Spinal cord (tissue), 10 donors: Measurements from ENCODE around the gene SDK2. TPM values are rescaled to one million over a fixed set of nuclear protein-coding genes. Genes with fewer than 3 reads are reported as not detected.

Experiments used
- DNase-seq, 6 donors: peaks; one replicate each; pipeline versions ENCODE4 v3.0.0 to v3.0.0-alpha.2; 2013 to 2015; ENCODE audit warnings: low spot score in 6 of 6, low read depth in 4 of 6
- H3K27ac ChIP-seq: one replicate; pipeline ENCODE4 v1.5.1; 2013; ENCODE audit warnings: low read depth, low read length, control low read depth
- H3K27me3 ChIP-seq: one replicate; pipeline ENCODE4 v1.6.1; 2013; ENCODE audit warnings: low read length; ENCODE audit not compliant: control insufficient read depth, insufficient read depth
- H3K36me3 ChIP-seq: one replicate; pipeline ENCODE4 v1.6.1; 2013; ENCODE audit warnings: low read length; ENCODE audit not compliant: control insufficient read depth, insufficient read depth
- H3K4me1 ChIP-seq: one replicate; pipeline ENCODE4 v1.6.1; 2013; ENCODE audit warnings: low read length; ENCODE audit not compliant: control insufficient read depth, insufficient read depth
- H3K4me3 ChIP-seq: one replicate; pipeline ENCODE4 v1.5.1; 2013; ENCODE audit warnings: low read depth, low read length, control low read depth
- H3K9me3 ChIP-seq: one replicate; pipeline ENCODE4 v1.6.1; 2013; ENCODE audit warnings: low read length; ENCODE audit not compliant: control insufficient read depth, insufficient read depth
- WGBS: methylation state at CpG from one replicate; pipeline ENCODE4 v1.1.5; 2013; ENCODE audit warnings: missing lambda C conversion rate; ENCODE audit not compliant: insufficient coverage; 5-methylcytosine and 5-hydroxymethylcytosine counted together
- polyA plus RNA-seq, 2 donors: library from polyadenylated mRNA; unstranded; fragments of 120-200 nt; gene quantifications; one replicate each; pipeline ENCODE4 v1.2.1, GENCODE V29; 2013; ENCODE audit not compliant: insufficient read length in 2 of 2
- total RNA-seq, 2 donors: library from RNA; depleted of rRNA in 1 of 2; stranded (reverse); fragments of 120-200 nt in 1 of 2; fragments of >200 nt in 1 of 2; gene quantifications; one replicate each; pipeline versions ENCODE4 v1.2.3 to v1.2.4, GENCODE V29; 2013 to 2014
- donor health status: healthy.

Gene SDK2
- total and polyA plus RNA-seq, 4 donors: 10.9 to 14.4 (median 12.7) TPM

GRCh38 chr17:73323409-73324159 is 320.7 kb downstream of the SDK2 start:
- Histone ChIP-seq H3K36me3 (no peaks in the 10 kb centered on the region), H3K4me3 (no peak overlapping the region), H3K9me3 (no peaks in the 10 kb centered on the region), H3K27ac (no peak overlapping the region), H3K4me1 (peaks cover 12% of the 10 kb centered on the region), H3K27me3 (no peaks in the 10 kb centered on the region)
- 78% methylated on average over 1 of the region's 5 CpGs for WGBS
- peak in 1 of 6 donors; percentile 54 for DNase-seq

- 33% methylated on average over 1 of the region's 6 CpGs for WGBS
- DNase-seq: no peak
- Histone ChIP-seq H3K36me3 (no peaks in the 10 kb centered on the region), H3K27me3 (no peaks in the 10 kb centered on the region), H3K9me3 (no peaks in the 10 kb centered on the region), H3K4me1 (peaks cover 22% of the 10 kb centered on the region), H3K4me3 (no peak overlapping the region), H3K27ac (no peak overlapping the region)
These were observed 323.5 kb downstream of the SDK2 start for GRCh38 chr17:73320601-73321264.

DNA sequence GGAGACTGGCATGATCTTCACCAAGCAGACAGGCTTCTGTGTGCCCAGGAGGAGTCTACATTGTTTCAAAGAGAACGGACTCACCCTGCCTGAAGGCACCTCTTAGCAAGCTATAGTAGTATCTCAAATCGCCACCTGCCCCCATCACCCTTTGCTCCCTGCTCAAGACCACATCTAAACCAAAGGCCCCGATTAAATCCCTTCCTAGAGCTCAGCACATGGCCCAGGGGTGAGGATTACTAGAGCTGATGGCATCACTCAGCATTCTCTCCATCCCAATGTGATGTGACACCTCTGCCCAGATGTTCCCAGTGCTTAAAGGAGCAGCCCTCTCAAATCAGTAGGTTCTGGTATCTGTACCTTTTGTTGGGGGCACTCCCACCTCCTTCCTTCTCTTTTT is 324.5 kb downstream of the SDK2 start:
- no peak overlapping the region for H3K4me3 ChIP-seq
- 90% methylated on average over 2 of the region's 3 CpGs for WGBS
- no peaks in the 10 kb centered on the region for H3K27me3 ChIP-seq
- H3K36me3 ChIP-seq: no peaks in the 10 kb centered on the region
- H3K4me1 ChIP-seq: peaks cover 22% of the 10 kb centered on the region
- H3K9me3 ChIP-seq: no peaks in the 10 kb centered on the region
- H3K27ac ChIP-seq: no peak overlapping the region
- DNase-seq: no peak

- Histone ChIP-seq H3K36me3 (no peaks in the 10 kb centered on the region), H3K9me3 (no peaks in the 10 kb centered on the region), H3K27ac (no peak overlapping the region), H3K27me3 (no peaks in the 10 kb centered on the region), H3K4me1 (peaks cover 19% of the 10 kb centered on the region), H3K4me3 (no peak overlapping the region)
- 33% methylated on average over 3 of the region's 5 CpGs for WGBS
- DNase-seq: no peak
These were observed 325.4 kb downstream of the SDK2 start for GRCh38 chr17:73318836-73319235.

GRCh38 chr17:73318427-73318813 is 325.8 kb downstream of the SDK2 start:
- no peaks in the 10 kb centered on the region for H3K9me3 ChIP-seq
- H3K27me3 ChIP-seq: no peaks in the 10 kb centered on the region
- DNase-seq: no peak
- no peaks in the 10 kb centered on the region for H3K36me3 ChIP-seq
- H3K4me3 ChIP-seq: no peak overlapping the region
- H3K4me1 ChIP-seq: peaks cover 15% of the 10 kb centered on the region
- 100% methylated on average over 6 of the region's 8 CpGs for whole genome bisulfite sequencing
- no peak overlapping the region for H3K27ac ChIP-seq

DNA sequence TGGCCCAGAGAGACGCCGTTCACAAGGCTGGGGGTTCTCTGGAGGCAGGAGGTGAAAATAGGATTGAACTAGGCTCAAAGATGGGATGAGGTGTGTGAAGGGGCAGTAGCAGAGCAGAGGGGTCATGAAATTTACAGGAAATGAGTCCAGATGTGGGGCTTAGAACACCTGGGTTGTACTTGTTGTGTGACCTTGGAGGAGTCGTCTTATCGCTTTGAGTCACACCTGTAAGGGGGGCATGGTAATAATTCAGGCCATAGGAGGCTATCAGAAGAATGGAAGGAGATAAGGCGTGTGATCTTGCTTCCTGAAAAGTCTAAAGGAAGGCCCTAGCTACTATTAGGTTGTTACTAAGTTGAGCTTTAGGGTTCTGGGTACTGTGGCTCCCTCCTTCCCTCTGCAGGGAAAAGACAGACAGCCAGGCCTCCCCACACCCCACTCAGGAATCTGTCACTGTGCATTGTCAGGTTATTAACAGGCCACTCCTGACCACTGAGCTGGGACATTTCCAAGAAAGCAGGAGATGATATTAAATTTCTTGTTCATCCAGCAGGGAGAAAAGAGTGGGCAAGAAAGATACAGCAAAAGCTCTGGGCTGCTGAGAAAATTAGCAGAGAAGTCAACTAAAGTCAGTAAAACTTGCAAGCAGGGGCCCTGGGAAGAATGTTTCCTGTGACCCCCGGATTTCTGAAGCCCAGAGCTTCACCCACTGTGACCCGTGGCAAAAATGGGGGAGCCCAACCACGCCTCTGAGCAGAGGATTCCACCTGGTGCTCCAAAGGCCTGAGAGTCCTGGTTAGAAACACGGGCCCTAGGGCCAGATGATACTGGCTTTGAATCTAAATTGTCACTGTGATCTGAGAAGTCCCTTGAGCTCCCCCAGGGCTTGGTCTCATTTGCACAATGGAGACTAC is 326.5 kb downstream of the SDK2 start:
- no peaks in the 10 kb centered on the region for H3K27me3 ChIP-seq
- no peaks in the 10 kb centered on the region for H3K9me3 ChIP-seq
- H3K4me1 ChIP-seq: peaks cover 16% of the 10 kb centered on the region
- no peak overlapping the region for H3K27ac ChIP-seq
- no peaks in the 10 kb centered on the region for H3K36me3 ChIP-seq
- 86% methylated on average over 9 of the region's 9 CpGs for WGBS
- no peak overlapping the region for H3K4me3 ChIP-seq
- DNase-seq: no peak

DNA sequence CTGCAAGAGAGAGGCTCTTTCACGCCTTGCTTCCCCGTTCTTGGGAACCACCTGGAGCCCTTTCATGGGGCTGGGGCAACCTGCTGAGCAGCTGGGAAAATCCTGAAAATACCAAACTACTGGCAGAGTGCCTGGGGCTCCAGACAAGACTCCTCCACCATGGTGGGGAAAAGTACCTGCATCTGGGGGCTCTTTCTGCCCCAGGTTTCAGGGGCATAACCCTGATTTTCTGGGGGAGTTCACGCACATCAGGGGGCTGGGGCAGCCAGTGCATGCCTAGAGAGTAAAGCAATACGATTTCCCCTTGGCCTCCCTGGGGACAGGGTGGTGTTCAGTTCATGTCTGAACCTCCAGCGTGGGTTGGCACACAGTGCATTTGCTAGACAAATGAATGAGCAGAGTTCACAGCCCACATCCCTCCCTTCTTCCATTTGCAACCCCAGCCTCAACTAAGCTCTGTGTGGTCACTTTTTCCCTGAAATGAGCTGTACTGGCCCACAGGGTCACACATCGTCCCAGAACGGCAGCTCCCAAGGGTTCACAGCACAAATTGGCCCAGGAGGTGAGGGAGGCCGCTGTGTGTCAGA is 327.2 kb downstream of the SDK2 start:
- Histone ChIP-seq H3K36me3 (no peaks in the 10 kb centered on the region), H3K27ac (no peak overlapping the region), H3K27me3 (no peaks in the 10 kb centered on the region), H3K9me3 (no peaks in the 10 kb centered on the region), H3K4me3 (no peak overlapping the region), H3K4me1 (peaks cover 24% of the 10 kb centered on the region)
- 64% methylated on average over 6 of the region's 8 CpGs for WGBS
- DNase-seq: no peak

DNA sequence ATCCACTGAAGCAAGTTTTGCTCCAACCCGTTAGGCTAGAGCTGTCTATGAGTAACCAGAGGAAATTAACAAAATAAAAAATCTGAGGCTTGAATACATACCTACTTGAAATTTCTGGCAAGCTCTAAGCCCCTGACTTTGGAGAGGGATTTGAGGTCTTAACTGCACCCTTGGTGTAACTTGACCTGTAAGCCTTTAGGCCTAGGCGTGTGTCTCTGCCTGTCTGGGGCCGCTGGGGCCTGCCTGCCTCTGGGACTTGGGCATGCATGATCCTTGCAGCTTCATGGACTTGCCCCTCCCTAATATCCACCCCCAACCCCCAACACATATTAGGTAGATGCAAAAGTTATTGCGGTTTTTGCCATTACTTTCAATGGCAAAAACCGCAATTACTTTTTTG is 328.8 kb downstream of the SDK2 start:
- Histone ChIP-seq H3K4me3 (no peak overlapping the region), H3K27me3 (no peaks in the 10 kb centered on the region), H3K4me1 (peaks cover 21% of the 10 kb centered on the region), H3K27ac (no peak overlapping the region), H3K9me3 (no peaks in the 10 kb centered on the region), H3K36me3 (peaks cover 4% of the 10 kb centered on the region)
- no peak for DNase-seq
- WGBS: 100% methylated on average over 1 of the region's 5 CpGs

- no peaks in the 10 kb centered on the region for H3K27me3 ChIP-seq
- H3K36me3 ChIP-seq: peaks cover 4% of the 10 kb centered on the region
- H3K9me3 ChIP-seq: no peaks in the 10 kb centered on the region
- no peak overlapping the region for H3K27ac ChIP-seq
- no peak for DNase-seq
- no peak overlapping the region for H3K4me3 ChIP-seq
- WGBS: 47% methylated on average over 4 of the region's 8 CpGs
- peaks cover 40% of the 10 kb centered on the region for H3K4me1 ChIP-seq
These were observed 330.6 kb downstream of the SDK2 start for GRCh38 chr17:73313526-73314127.
